H9 (cell line): ENCODE measurements around the gene WFDC1. TPM values are rescaled to one million over a fixed set of nuclear protein-coding genes. Genes with fewer than 3 reads are reported as not detected.

Experiments used
- DNase-seq: peaks from one replicate; pipeline ENCODE4 v3.0.0-alpha.2; 2017
- H2AFZ ChIP-seq: one replicate; pipeline ENCODE4 v1.6.1; 2013; ENCODE audit warnings: mild to moderate bottlenecking, low read length, control low read depth, moderate library complexity
- H2AK5ac ChIP-seq: 2 replicates; pipeline ENCODE4 v1.6.1; 2013; ENCODE audit warnings: low read length, control low read depth, mixed read lengths; ENCODE audit not compliant: insufficient read length
- H2BK120ac ChIP-seq: one replicate; pipeline ENCODE4 v1.6.1; 2013; ENCODE audit warnings: low read depth, mild to moderate bottlenecking, low read length, control low read depth, inconsistent platforms; ENCODE audit not compliant: poor library complexity, severe bottlenecking
- H2BK12ac ChIP-seq: 2 replicates; pipeline ENCODE4 v1.6.1; 2013; ENCODE audit warnings: low read length, control low read depth, mixed read lengths, low read depth; ENCODE audit not compliant: insufficient read length
- H2BK15ac ChIP-seq: 2 replicates; pipeline ENCODE4 v1.6.1; 2013; ENCODE audit warnings: low read depth, low read length, control low read depth
- H2BK20ac ChIP-seq: one replicate; pipeline ENCODE4 v1.6.1; 2013; ENCODE audit warnings: low read depth, mild to moderate bottlenecking, low read length, control low read depth, inconsistent platforms; ENCODE audit not compliant: poor library complexity, severe bottlenecking
- H2BK5ac ChIP-seq: 2 replicates; pipeline ENCODE4 v1.6.1; 2013; ENCODE audit warnings: low read length, control low read depth, mixed read lengths; ENCODE audit not compliant: insufficient read length
- H3K14ac ChIP-seq: 2 replicates; pipeline ENCODE4 v1.6.1; 2013; ENCODE audit warnings: low read length, control low read depth; ENCODE audit not compliant: insufficient read depth
- H3K18ac ChIP-seq: 2 replicates; pipeline ENCODE4 v1.6.1; 2013; ENCODE audit warnings: low read depth, mild to moderate bottlenecking, mixed read lengths, low read length, control low read depth; ENCODE audit not compliant: insufficient read length
- H3K23ac ChIP-seq: 2 replicates; pipeline ENCODE4 v1.6.1; 2013; ENCODE audit warnings: low read length, control low read depth, mixed read lengths, low read depth; ENCODE audit not compliant: insufficient read length
- H3K23me2 ChIP-seq: 2 replicates; pipeline ENCODE4 v1.6.1; 2013; ENCODE audit warnings: low read depth, mild to moderate bottlenecking, mixed read lengths, low read length, control low read depth; ENCODE audit not compliant: insufficient read length, poor library complexity, severe bottlenecking
- H3K27ac ChIP-seq: 2 replicates; pipeline ENCODE4 v1.5.1; 2013; ENCODE audit warnings: low read length, control low read depth, mixed read lengths, low read depth; ENCODE audit not compliant: insufficient read length
- H3K27me3 ChIP-seq: 2 replicates; pipeline ENCODE4 v1.6.1; 2013; ENCODE audit warnings: low read length, control low read depth, inconsistent platforms; ENCODE audit not compliant: insufficient read depth
- H3K4ac ChIP-seq: 2 replicates; pipeline ENCODE4 v1.6.1; 2013; ENCODE audit warnings: low read depth, mild to moderate bottlenecking, control low read depth, inconsistent platforms, low read length, moderate library complexity
- H3K4me1 ChIP-seq: 2 replicates; pipeline ENCODE4 v1.6.1; 2013; ENCODE audit warnings: low read length, control low read depth, inconsistent platforms; ENCODE audit not compliant: insufficient read depth
- H3K4me2 ChIP-seq: 2 replicates; pipeline ENCODE4 v1.6.1; 2013; ENCODE audit warnings: low read length, control low read depth, mixed read lengths; ENCODE audit not compliant: insufficient read length, insufficient read depth
- H3K56ac ChIP-seq: 2 replicates; pipeline ENCODE4 v1.6.1; 2013; ENCODE audit warnings: low read depth, mild to moderate bottlenecking, mixed read lengths, low read length, control low read depth; ENCODE audit not compliant: insufficient read length
- H3K79me1 ChIP-seq: 2 replicates; pipeline ENCODE4 v1.6.1; 2013; ENCODE audit warnings: low read depth, mild to moderate bottlenecking, moderate library complexity, low read length, control low read depth, inconsistent platforms; ENCODE audit not compliant: insufficient read depth, poor library complexity, severe bottlenecking
- H3K79me2 ChIP-seq: 2 replicates; pipeline ENCODE4 v1.6.1; 2013; ENCODE audit warnings: low read length, control low read depth, inconsistent platforms; ENCODE audit not compliant: insufficient read depth
- H3K9ac ChIP-seq: 2 replicates; pipeline ENCODE4 v1.6.1; 2013; ENCODE audit warnings: low read length, control low read depth, mixed read lengths; ENCODE audit not compliant: insufficient read length; ENCODE audit errors: extremely low read depth
- H3K9me3 ChIP-seq: one replicate; pipeline ENCODE4 v1.6.1; 2013; ENCODE audit warnings: low read depth, low read length, inconsistent platforms; ENCODE audit not compliant: control insufficient read depth
- H3T11ph ChIP-seq: one replicate; pipeline ENCODE4 v1.6.1; 2013; ENCODE audit warnings: mild to moderate bottlenecking, low read length, control low read depth, inconsistent platforms
- H4K20me1 ChIP-seq: one replicate; pipeline ENCODE4 v1.6.1; 2013; ENCODE audit not compliant: control insufficient read depth, insufficient read length, insufficient read depth
- H4K5ac ChIP-seq: 2 replicates; pipeline ENCODE4 v1.6.1; 2013; ENCODE audit warnings: low read depth, mild to moderate bottlenecking, mixed read lengths, low read length, control low read depth; ENCODE audit not compliant: insufficient read length
- H4K8ac ChIP-seq: replicated peaks from 2 replicates; pipeline ENCODE4 v1.6.1; 2013; ENCODE audit warnings: low read length, control low read depth, mixed read lengths, low read depth; ENCODE audit not compliant: insufficient read length
- H4K91ac ChIP-seq: 2 replicates; pipeline ENCODE4 v1.6.1; 2013; ENCODE audit warnings: low read depth, mild to moderate bottlenecking, moderate library complexity, mixed read lengths, low read length, control low read depth; ENCODE audit not compliant: insufficient read length
- H3K27ac Mint-ChIP-seq, 3 experiments: 2 replicates in 2 of 3; 3 replicates in 1 of 3; pipeline ENCODE4 v1.8.0; 2020 to 2021; ENCODE audit warnings: mixed read lengths in 3 of 3, mild to moderate bottlenecking in 1 of 3, moderate library complexity in 1 of 3
- H3K27me3 Mint-ChIP-seq: 2 replicates; pipeline ENCODE4 v1.8.0; 2021; ENCODE audit warnings: low read depth, mild to moderate bottlenecking, moderate library complexity, mixed read lengths
- H3K36me3 Mint-ChIP-seq, 3 experiments: 2 replicates in 2 of 3; 3 replicates in 1 of 3; pipeline ENCODE4 v1.8.0; 2020 to 2021; ENCODE audit warnings: low read depth in 3 of 3, mixed read lengths in 3 of 3; ENCODE audit not compliant: insufficient read depth in 1 of 3
- H3K4me1 Mint-ChIP-seq, 2 experiments: 2 replicates each; pipeline ENCODE4 v1.8.0; 2020; ENCODE audit warnings: mixed read lengths in 2 of 2
- H3K4me3 Mint-ChIP-seq, 2 experiments: 2 replicates in 1 of 2; 3 replicates in 1 of 2; pipeline ENCODE4 v1.8.0; 2020 to 2021; ENCODE audit warnings: mild to moderate bottlenecking in 2 of 2, mixed read lengths in 2 of 2, moderate library complexity in 1 of 2
- H3K9me3 Mint-ChIP-seq, 2 experiments: 2 replicates in 1 of 2; 3 replicates in 1 of 2; pipeline ENCODE4 v1.8.0; 2020; ENCODE audit warnings: mild to moderate bottlenecking in 2 of 2, mixed read lengths in 2 of 2, moderate library complexity in 1 of 2
- CTCF ChIP-seq: fragments of 200-600 bp; sonication (generic); conservative IDR thresholded peaks from 3 replicates; pipeline ENCODE4 v1.8.0; 2021; ENCODE audit warnings: antibody characterized with exemption, mild to moderate bottlenecking
- WGBS: extraction: QIAGEN DNeasy Blood & Tissue Kit; methylation state at CpG from one replicate; pipeline ENCODE4 v1.1.7; 2013; ENCODE audit warnings: missing lambda C conversion rate, low lambda C conversion rate, mixed read lengths; ENCODE audit not compliant: insufficient read length; ENCODE audit errors: extremely low coverage; 5-methylcytosine and 5-hydroxymethylcytosine counted together
- total RNA-seq: library from RNA; stranded (reverse); gene quantifications from 2 replicates; pipeline ENCODE4 v1.2.1, GENCODE V29; 2021

Gene WFDC1
- total RNA-seq, 1 experiment from 2014 or later: 0.24 TPM

DNA sequence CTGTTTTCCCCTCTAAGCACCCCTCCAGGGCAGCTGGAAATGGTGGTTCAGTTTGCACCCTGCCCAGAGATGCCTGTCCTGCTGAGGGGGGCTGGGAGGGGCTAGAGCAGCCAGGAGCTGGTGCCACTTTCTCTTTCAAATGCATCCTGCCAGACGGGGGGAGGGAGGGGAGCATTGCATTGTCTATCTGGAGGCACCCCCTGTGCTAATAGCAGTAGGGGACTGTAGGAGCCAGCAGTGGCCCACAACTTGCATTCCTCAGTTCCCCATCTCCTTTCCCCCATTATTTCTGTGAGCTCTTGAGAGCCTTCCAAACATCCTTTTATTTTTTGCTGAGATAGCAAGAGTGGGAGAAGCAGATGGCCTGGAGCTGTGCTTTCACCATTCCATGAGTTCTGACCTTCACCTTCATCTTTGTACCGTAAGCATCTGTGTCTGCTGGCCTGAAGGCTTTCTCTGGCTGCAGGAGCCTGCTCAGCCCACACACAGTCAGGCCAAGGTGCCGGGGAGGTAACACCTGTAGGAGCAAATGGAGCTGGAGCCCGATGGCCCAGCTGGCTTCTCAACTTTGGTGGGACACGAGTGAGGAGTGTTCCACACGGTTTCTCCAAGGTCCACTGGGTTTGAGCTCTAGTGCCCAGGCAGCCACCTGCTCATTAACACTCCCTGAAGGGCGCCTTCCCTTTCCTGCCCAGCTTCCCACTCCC, 5.2 kb downstream of the WFDC1 start:
- H3K4ac ChIP-seq: no peak overlapping the region
- no peak overlapping the region for H2BK20ac ChIP-seq
- no peaks in the 10 kb centered on the region for H3K23me2 ChIP-seq
- H2BK15ac ChIP-seq: no peak overlapping the region
- H3K27me3 ChIP-seq: no peaks in the 10 kb centered on the region
- Mint-ChIP-seq H3K9me3 (no peaks in the 10 kb centered on the region; a peak in 1 of 5 replicates), H3K36me3 (no peaks in the 10 kb centered on the region; a peak in 1 of 7 replicates), H3K27ac (peak overlapping the region; percentile 51 to 88 (median 66); a peak in 6 of 7 replicates), H3K27me3 (peaks cover 25% of the 10 kb centered on the region), H3K4me3 (peak overlapping the region; percentile 20 to 45; a peak in 2 of 5 replicates), H3K4me1 (peaks cover 66 to 67% of the 10 kb centered on the region in 2 experiments)
- no peak overlapping the region for H4K91ac ChIP-seq
- DNase-seq: peak; percentile 60
- WGBS: no CpG with 5 or more reads among the region's 7 CpGs
- no peak overlapping the region for H3K56ac ChIP-seq
- no peak overlapping the region for H2BK12ac ChIP-seq
- H3K9ac ChIP-seq: no peak overlapping the region
- H2AK5ac ChIP-seq: no peak overlapping the region
- peak overlapping the region; percentile 5 for H3K4me2 ChIP-seq
- no peak overlapping the region for H3K27ac ChIP-seq
- no peaks in the 10 kb centered on the region for H3K79me1 ChIP-seq
- no peak overlapping the region for H2BK120ac ChIP-seq
- no peak overlapping the region for H4K8ac ChIP-seq
- no peaks in the 10 kb centered on the region for H3K9me3 ChIP-seq
- no peaks in the 10 kb centered on the region for H4K20me1 ChIP-seq
- H2BK5ac ChIP-seq: no peak overlapping the region
- no peaks in the 10 kb centered on the region for H3K79me2 ChIP-seq
- no peak overlapping the region for H3K23ac ChIP-seq
- no peak overlapping the region for H3K14ac ChIP-seq
- H3K18ac ChIP-seq: no peak overlapping the region
- H3K4me1 ChIP-seq: peaks cover 6% of the 10 kb centered on the region; the same call in 1 of the 2 replicates
- no peak overlapping the region for H4K5ac ChIP-seq
- H3T11ph ChIP-seq: no peak overlapping the region
- no peak overlapping the region for H2AFZ ChIP-seq
- TF ChIP-seq CTCF: no peak
